Nephron (organoid): ENCODE results near the gene CMBL.

Source experiments
- H3K27ac Mint-ChIP-seq, 3 experiments: 2 replicates each; pipeline ENCODE4 v1.8.0; 2020; ENCODE audit warnings: mixed read lengths in 3 of 3, mild to moderate bottlenecking in 2 of 3, moderate library complexity in 1 of 3
- H3K27me3 Mint-ChIP-seq: 2 replicates; pipeline ENCODE4 v1.8.0; 2021; ENCODE audit warnings: low read depth, mild to moderate bottlenecking, moderate library complexity, mixed read lengths
- H3K36me3 Mint-ChIP-seq: 2 replicates; pipeline ENCODE4 v1.8.0; 2020; ENCODE audit warnings: low read depth, mixed read lengths
- H3K4me1 Mint-ChIP-seq: 2 replicates; pipeline ENCODE4 v1.8.0; 2020; ENCODE audit warnings: mixed read lengths
- H3K4me3 Mint-ChIP-seq, 3 experiments: 2 replicates each; pipeline ENCODE4 v1.8.0; 2020; ENCODE audit warnings: mild to moderate bottlenecking in 3 of 3, mixed read lengths in 3 of 3, moderate library complexity in 2 of 3
- H3K9me3 Mint-ChIP-seq: 2 replicates; pipeline ENCODE4 v1.8.0; 2020; ENCODE audit warnings: mixed read lengths
- CTCF ChIP-seq, 3 experiments: fragments of 200-600 bp; sonication (generic); IDR thresholded peaks; one replicate each; pipeline ENCODE4 v1.5.0; 2021; ENCODE audit warnings: antibody characterized with exemption in 3 of 3; ENCODE audit not compliant: unreplicated experiment in 3 of 3

Gene CMBL

GRCh38 chr5:10307206-10308148 lies at the start of gene CMBL:
CMBL (minus strand) TSS chr5:10307902; CDS start chr5:10290762, 17,140 bp downstream.
- Mint-ChIP-seq H3K4me1 (peaks cover 56% of the 10 kb centered on the region), H3K4me3 (peak within 1 kb of the TSS; percentile 89 to 94 (median 90)), H3K27ac (peak within 1 kb of the TSS; percentile 95 to 97 (median 97)), H3K9me3 (no peaks in the 10 kb centered on the region), H3K27me3 (no peaks in the 10 kb centered on the region), H3K36me3 (peaks cover 14% of the 10 kb centered on the region)
- TF ChIP-seq CTCF (IDR thresholded peaks at IDR 0.05; ENCODE audit: unreplicated experiment in 3 of 3): no peak

GRCh38 chr5:10355071-10355889 lies 47.6 kb upstream of the CMBL start:
- H3K4me1 Mint-ChIP-seq: peaks cover 51% of the 10 kb centered on the region

GRCh38 chr5:10354048-10354872 lies 46.6 kb upstream of the CMBL start:
- Mint-ChIP-seq H3K27ac (peak overlapping the region; percentile 99 to 100 (median 99)), H3K27me3 (no peaks in the 10 kb centered on the region), H3K4me3 (peak overlapping the region; percentile 100), H3K9me3 (no peaks in the 10 kb centered on the region), H3K36me3 (peaks cover 8% of the 10 kb centered on the region), H3K4me1 (peaks cover 51% of the 10 kb centered on the region)
- TF ChIP-seq CTCF (IDR thresholded peaks at IDR 0.05; ENCODE audit: unreplicated experiment in 3 of 3): no peak

More at GRCh38 chr5:10355071-10355889, 47.6 kb upstream of the CMBL start:
- H3K9me3 Mint-ChIP-seq: no peaks in the 10 kb centered on the region
- peak overlapping the region; percentile 99 to 100 (median 99) for H3K27ac Mint-ChIP-seq
- no peak for TF ChIP-seq CTCF (IDR thresholded peaks at IDR 0.05; ENCODE audit: unreplicated experiment in 3 of 3)
- no peaks in the 10 kb centered on the region for H3K27me3 Mint-ChIP-seq
- H3K36me3 Mint-ChIP-seq: peaks cover 16% of the 10 kb centered on the region
- peak overlapping the region; percentile 100 for H3K4me3 Mint-ChIP-seq

GRCh38 chr5:10353241-10354047 lies 45.7 kb upstream of the CMBL start, which contains the start of gene MARCHF6:
MARCHF6 (plus strand) TSS chr5:10353695; CDS start chr5:10353899, 204 bp downstream.
- peaks cover 5% of the 10 kb centered on the region for H3K36me3 Mint-ChIP-seq
- TF ChIP-seq CTCF (IDR thresholded peaks at IDR 0.05; ENCODE audit: unreplicated experiment in 3 of 3): no peak
- H3K4me3 Mint-ChIP-seq: peak within 1 kb of the TSS; percentile 100
- H3K9me3 Mint-ChIP-seq: no peaks in the 10 kb centered on the region
- H3K4me1 Mint-ChIP-seq: peaks cover 51% of the 10 kb centered on the region
- H3K27me3 Mint-ChIP-seq: no peaks in the 10 kb centered on the region
- peak within 1 kb of the TSS; percentile 99 to 100 (median 99) for H3K27ac Mint-ChIP-seq
